Endothelial cell of umbilical vein (primary cell): ENCODE measurements around the gene NCEH1. TPM values are rescaled to one million over a fixed set of nuclear protein-coding genes. Genes with fewer than 3 reads are reported as not detected.

Source experiments
- BruUV-seq: library from RNA; stranded (reverse); fragments of 400-500 nt; replicated peaks from 2 replicates; lab custom pipeline; 2021; lab: Mats Ljungman, UMichigan
- CTCF ChIA-PET: fragments of 300-600, 350-600 bp; sonication (Branson Sonifier 250); formaldehyde crosslinking; loops from one replicate; lab custom pipeline; 2021; ENCODE audit warnings: antibody characterized with exemption, inconsistent platforms; lab: Charles Lee
- POLR2A ChIA-PET: fragments of 300-600, 350-600 bp; sonication (Branson Sonifier 250); formaldehyde crosslinking; loops from one replicate; lab custom pipeline; 2021; ENCODE audit warnings: antibody characterized with exemption, inconsistent platforms; lab: Charles Lee
- DNase-seq: peaks from one replicate; pipeline ENCODE4 v3.0.0-alpha.2; 2011; ENCODE audit warnings: low read depth, low spot score
- FAIRE-seq: peaks from 2 replicates; lab custom pipeline; 2011; peaks lifted over from hg19 to GRCh38; lab: Jason Lieb, UNC
- H2AFZ ChIP-seq: 2 replicates; pipeline ENCODE4 v1.6.0; 2012; ENCODE audit warnings: low read depth, low read length, control low read depth, inconsistent platforms
- H3K27ac ChIP-seq: 2 replicates; pipeline ENCODE4 v1.5.1; 2011; ENCODE audit warnings: low read depth, mild to moderate bottlenecking, control low read depth, low read length, moderate library complexity; ENCODE audit not compliant: insufficient read depth
- H3K27me3 ChIP-seq, 2 experiments: 2 replicates each; pipeline versions ENCODE4 v1.6.0 to v1.6.1; 2011; ENCODE audit warnings: low read length in 2 of 2, mixed read lengths in 1 of 2; ENCODE audit not compliant: control insufficient read depth in 2 of 2, insufficient read depth in 2 of 2
- H3K36me3 ChIP-seq, 2 experiments: 2 replicates in 1 of 2; 3 replicates in 1 of 2; pipeline ENCODE4 v1.5.1; 2011; ENCODE audit warnings: low read length in 2 of 2, mild to moderate bottlenecking in 1 of 2, moderate library complexity in 1 of 2; ENCODE audit not compliant: control insufficient read depth in 2 of 2, insufficient read depth in 2 of 2; ENCODE audit errors: extremely low read depth in 1 of 2
- H3K4me1 ChIP-seq: 3 replicates; pipeline ENCODE4 v1.5.1; 2011; ENCODE audit warnings: mild to moderate bottlenecking, low read length; ENCODE audit not compliant: control insufficient read depth, insufficient read depth; ENCODE audit errors: extremely low read depth
- H3K4me2 ChIP-seq: 2 replicates; pipeline ENCODE4 v1.6.1; 2011; ENCODE audit warnings: low read length, control low read depth, mixed read lengths; ENCODE audit not compliant: insufficient read depth
- H3K4me3 ChIP-seq, 3 experiments: fragments of 200-600 bp in 1 of 3; sonication (generic), shearing (Covaris generic) in 1 of 3; replicated peaks in 1 of 3; 2 replicates each; pipeline ENCODE4 v1.5.1; 2011 to 2016; ENCODE audit warnings: control low read depth in 3 of 3, low read length in 3 of 3, mild to moderate bottlenecking in 2 of 3, inconsistent platforms in 1 of 3, low read depth in 1 of 3, moderate library complexity in 1 of 3; ENCODE audit not compliant: insufficient read depth in 1 of 3
- H3K79me2 ChIP-seq: 2 replicates; pipeline ENCODE4 v1.6.0; 2012; ENCODE audit warnings: low read length, inconsistent platforms; ENCODE audit not compliant: control insufficient read depth, insufficient read depth
- H3K9ac ChIP-seq: replicated peaks from 2 replicates; pipeline ENCODE3; 2011; ENCODE audit warnings: low read length, control low read depth; ENCODE audit not compliant: insufficient read depth; ENCODE audit errors: extremely low read depth
- H3K9me1 ChIP-seq: replicated peaks from 3 replicates; pipeline ENCODE4 v1.6.0; 2011; ENCODE audit warnings: mild to moderate bottlenecking, low read length; ENCODE audit not compliant: control insufficient read depth, insufficient read depth; ENCODE audit errors: extremely low read depth
- H3K9me3 ChIP-seq: replicated peaks from 2 replicates; pipeline ENCODE4 v1.5.1; 2012; ENCODE audit warnings: low read length, inconsistent platforms; ENCODE audit not compliant: control insufficient read depth, insufficient read depth
- H4K20me1 ChIP-seq: replicated peaks from 2 replicates; pipeline ENCODE3; 2011; ENCODE audit warnings: mild to moderate bottlenecking, low read length; ENCODE audit not compliant: control insufficient read depth, insufficient read depth; ENCODE audit errors: extremely low read depth
- FOS ChIP-seq: IDR thresholded peaks from 2 replicates; pipeline ENCODE4 v1.6.1; 2011; ENCODE audit warnings: mild to moderate bottlenecking, low read length, moderate library complexity, borderline replicate concordance; ENCODE audit not compliant: insufficient read depth
- JUN ChIP-seq: IDR thresholded peaks from 2 replicates; pipeline ENCODE4 v1.6.1; 2011; ENCODE audit warnings: borderline replicate concordance, low read depth; ENCODE audit not compliant: insufficient read length, insufficient read depth
- MYC ChIP-seq: IDR thresholded peaks from one replicate; pipeline ENCODE4 v1.6.1; 2011; ENCODE audit warnings: mild to moderate bottlenecking, low read depth, low read length
- POLR2AphosphoS5 ChIP-seq: IDR thresholded peaks from 2 replicates; pipeline ENCODE4 v1.6.1; 2012; ENCODE audit warnings: low read depth, mild to moderate bottlenecking, control low read depth, low read length, moderate library complexity; ENCODE audit not compliant: insufficient read depth
- dilution Hi-C: fragments of 300-500 bp; cut with MboI; formaldehyde crosslinking; loops from one replicate; pipeline ENCODE4 v1.15.0; 2019; ENCODE audit warnings: low sequenced_read_pairs; ENCODE audit not compliant: extremely low pct_ligation_motif_present
- intact Hi-C: fragments of 100-400 bp; cut with micrococcal nuclease; formaldehyde crosslinking; loops from one replicate; pipeline ENCODE4 v1.10.0; 2022
- polyA plus RNA-seq, 4 experiments: library from polyadenylated mRNA; depleted of rRNA in 3 of 4; stranded (reverse) in 3 of 4; unstranded in 1 of 4; fragments of >200 nt; gene quantifications; 2 replicates each; pipeline versions ENCODE4 v1.2.1 to v1.2.3, GENCODE V29; 2011 to 2012; ENCODE audit warnings: missing spikeins in 1 of 4
- total RNA-seq: library from RNA; stranded (reverse); gene quantifications from 2 replicates; pipeline ENCODE4 v1.2.3, GENCODE V29; 2021

The NCEH1 gene
- total and polyA plus RNA-seq, 2 donors (not counting 3 experiments of a cell fraction or from before 2014, with no cell fraction given) = 10.0 to 20.3 TPM

- H2AFZ ChIP-seq = peak overlapping the region; percentile 19
- BruUV-seq = no TSS peak
- dilution Hi-C loops = no loop called here
These were observed 102.3 kb downstream of the NCEH1 start for GRCh38 chr3:172608575-172608974.

GRCh38 chr3:172607305-172608121, 103.4 kb downstream of the NCEH1 start:
- CTCF ChIA-PET = interaction anchor here (0.9 to 5.9 kb wide), 11 partner anchors 11 to 146 kb away, joined by 3 to 56 read pairs (median 6); no protein-coding TSS in a partner anchor
- H3K79me2 ChIP-seq = no peaks in the 10 kb centered on the region
- no peaks in the 10 kb centered on the region for H3K9me3 ChIP-seq
- H3K27me3 ChIP-seq = no peaks in the 10 kb centered on the region
- dilution Hi-C loops (no loop called here), intact Hi-C loops (no loop called here)
- no peaks in the 10 kb centered on the region for H3K36me3 ChIP-seq
- POLR2A ChIA-PET = interaction anchor here (1.0 kb wide), 1 partner anchor 131 kb away, joined by 6 read pairs; no protein-coding TSS in a partner anchor
- H3K9me1 ChIP-seq = no peaks in the 10 kb centered on the region
- H3K4me2 ChIP-seq = peak overlapping the region; percentile 33
- H3K9ac ChIP-seq = peak overlapping the region; percentile 9
- H3K4me1 ChIP-seq = peaks cover 27% of the 10 kb centered on the region
- peak overlapping the region; percentile 35 for H2AFZ ChIP-seq
- BruUV-seq = TSS peak; percentile 64
- DNase-seq = peak; percentile 94
- H4K20me1 ChIP-seq = no peaks in the 10 kb centered on the region
- no peak overlapping the region for H3K4me3 ChIP-seq
- H3K27ac ChIP-seq = peak overlapping the region; percentile 90
- peak; percentile 84 for FAIRE-seq
- TF ChIP-seq MYC (no peak), FOS (no peak), JUN (peak; percentile 70), POLR2AphosphoS5 (peak; percentile 36)

More at GRCh38 chr3:172608575-172608974, 102.3 kb downstream of the NCEH1 start:
- TF ChIP-seq POLR2AphosphoS5 = no peak
- intact Hi-C loops = no loop called here
- POLR2A ChIA-PET = no interaction called here
- H3K27me3 ChIP-seq = no peaks in the 10 kb centered on the region
- FAIRE-seq (no peak), DNase-seq (peak; percentile 58)
- no peak overlapping the region for H3K9ac ChIP-seq
- no peaks in the 10 kb centered on the region for H3K9me3 ChIP-seq
- H3K4me1 ChIP-seq = peaks cover 27% of the 10 kb centered on the region
- H3K9me1 ChIP-seq = no peaks in the 10 kb centered on the region
- no peaks in the 10 kb centered on the region for H3K79me2 ChIP-seq
- no peaks in the 10 kb centered on the region for H4K20me1 ChIP-seq
- H3K27ac ChIP-seq = no peak overlapping the region
- no peak overlapping the region for H3K4me2 ChIP-seq
- CTCF ChIA-PET = interaction anchor here (1.7 to 5.9 kb wide), 5 partner anchors 12 to 131 kb away, joined by 6 to 56 read pairs (median 13); no protein-coding TSS in a partner anchor
- H3K36me3 ChIP-seq = no peaks in the 10 kb centered on the region
- H3K4me3 ChIP-seq = no peak overlapping the region
